ENCODE measurements around the gene GIT2.

GIT2 gene

DNA sequence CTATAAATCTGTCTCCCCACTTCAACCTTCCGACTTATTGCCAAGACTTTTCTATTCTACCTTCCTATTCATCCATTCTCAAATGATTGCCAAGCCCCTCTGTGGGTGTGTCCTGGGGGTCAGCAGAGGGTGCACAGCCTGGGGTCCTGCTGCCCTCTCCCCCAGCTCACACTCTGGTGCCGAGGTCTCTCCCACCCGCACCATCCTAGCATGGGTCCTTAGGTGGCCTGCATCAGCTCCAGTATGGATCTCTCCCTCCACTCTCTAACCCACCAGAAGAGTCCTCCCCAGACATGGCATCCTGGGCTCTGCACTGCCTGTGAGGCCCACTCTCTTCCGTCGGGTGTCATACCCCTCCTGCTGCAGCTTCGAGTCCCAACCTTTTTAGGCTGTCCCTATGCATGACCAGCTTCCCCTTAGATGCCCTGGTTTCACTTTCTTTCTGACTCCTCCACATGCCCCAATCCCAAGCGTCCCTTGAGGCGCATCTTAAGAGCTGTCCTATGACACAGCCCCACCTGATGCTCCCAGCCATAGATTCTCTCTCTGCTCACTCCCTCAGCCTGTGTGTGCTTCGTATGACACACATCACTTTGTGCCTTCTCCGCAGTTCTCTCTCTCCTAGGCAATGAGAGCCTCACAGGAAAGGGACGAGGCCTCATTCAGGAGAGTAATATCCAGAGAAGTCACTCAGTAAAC lies 43.9 kb downstream of the GIT2 start:
- H3K4me2 ChIP-seq (ENCODE audit: low read depth, low read length), result no peak overlapping the region
- DNase-seq, result no peak
- no peaks in the 10 kb centered on the region for H3K9me2 ChIP-seq (replicated peaks; ENCODE audit: insufficient read depth, low read length)
- no peak overlapping the region for H2AFZ ChIP-seq (ENCODE audit: low read length)
- H3K79me2 ChIP-seq (ENCODE audit: low read length), result no peaks in the 10 kb centered on the region
- H3K9me3 ChIP-seq (replicated peaks; ENCODE audit: insufficient read depth, low read length), result no peaks in the 10 kb centered on the region
- H3K9ac ChIP-seq (ENCODE audit: low read length), result no peak overlapping the region
- no peaks in the 10 kb centered on the region for H3K27me3 ChIP-seq (replicated peaks; ENCODE audit: insufficient read depth, low read length)
- no peaks in the 10 kb centered on the region for H4K20me1 ChIP-seq (ENCODE audit: insufficient read depth, low read length)
- no peak for TF ChIP-seq EZH2 (optimal IDR thresholded peaks at IDR 0.05; ENCODE audit: low read depth, low read length)
- TF ChIP-seq, protein P1, sequence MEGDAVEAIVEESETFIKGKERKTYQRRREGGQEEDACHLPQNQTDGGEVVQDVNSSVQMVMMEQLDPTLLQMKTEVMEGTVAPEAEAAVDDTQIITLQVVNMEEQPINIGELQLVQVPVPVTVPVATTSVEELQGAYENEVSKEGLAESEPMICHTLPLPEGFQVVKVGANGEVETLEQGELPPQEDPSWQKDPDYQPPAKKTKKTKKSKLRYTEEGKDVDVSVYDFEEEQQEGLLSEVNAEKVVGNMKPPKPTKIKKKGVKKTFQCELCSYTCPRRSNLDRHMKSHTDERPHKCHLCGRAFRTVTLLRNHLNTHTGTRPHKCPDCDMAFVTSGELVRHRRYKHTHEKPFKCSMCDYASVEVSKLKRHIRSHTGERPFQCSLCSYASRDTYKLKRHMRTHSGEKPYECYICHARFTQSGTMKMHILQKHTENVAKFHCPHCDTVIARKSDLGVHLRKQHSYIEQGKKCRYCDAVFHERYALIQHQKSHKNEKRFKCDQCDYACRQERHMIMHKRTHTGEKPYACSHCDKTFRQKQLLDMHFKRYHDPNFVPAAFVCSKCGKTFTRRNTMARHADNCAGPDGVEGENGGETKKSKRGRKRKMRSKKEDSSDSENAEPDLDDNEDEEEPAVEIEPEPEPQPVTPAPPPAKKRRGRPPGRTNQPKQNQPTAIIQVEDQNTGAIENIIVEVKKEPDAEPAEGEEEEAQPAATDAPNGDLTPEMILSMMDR (IDR thresholded peaks at IDR 0.05; ENCODE audit: low read length), result no peak
- TF ChIP-seq EZH2phosphoT487 (IDR thresholded peaks at IDR 0.05; ENCODE audit: low read length), result no peak
- no peaks in the 10 kb centered on the region for H3K36me3 ChIP-seq (replicated peaks; ENCODE audit: insufficient read depth, low read length)
- no peak overlapping the region for H3K27ac ChIP-seq (ENCODE audit: low read length)
- H3K4me1 ChIP-seq (ENCODE audit: low read length), result no peaks in the 10 kb centered on the region
- H3F3A ChIP-seq (ENCODE audit: insufficient read depth, low read length), result no peaks in the 10 kb centered on the region
- no peak overlapping the region for H3K4me3 ChIP-seq (ENCODE audit: low read length)

DNA sequence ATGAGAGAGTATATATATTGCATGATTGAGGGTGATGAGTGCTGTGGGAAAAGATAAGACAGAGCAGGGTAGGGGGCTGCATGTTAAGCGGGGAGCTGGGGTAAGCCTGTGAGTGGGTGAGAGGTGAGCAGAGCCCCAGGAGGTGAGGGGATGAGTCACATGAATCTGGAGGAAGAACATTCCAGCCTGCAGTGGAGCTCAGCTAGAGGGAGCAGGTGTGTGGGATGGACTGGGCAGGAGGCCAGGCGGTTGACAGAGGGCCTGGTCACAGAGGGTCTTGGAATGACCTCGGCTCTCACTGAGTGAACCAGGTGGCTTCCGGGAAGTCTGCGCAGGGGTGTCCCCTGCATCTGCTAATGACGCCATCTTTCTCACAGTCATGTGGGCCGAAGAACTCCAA lies 44.4 kb downstream of the GIT2 start:
- H3K9me2 ChIP-seq (replicated peaks; ENCODE audit: insufficient read depth, low read length), result no peaks in the 10 kb centered on the region
- no peak overlapping the region for H3K27ac ChIP-seq (ENCODE audit: low read length)
- H3F3A ChIP-seq (ENCODE audit: insufficient read depth, low read length), result no peaks in the 10 kb centered on the region
- no peak overlapping the region for H3K4me2 ChIP-seq (ENCODE audit: low read depth, low read length)
- H3K9me3 ChIP-seq (replicated peaks; ENCODE audit: insufficient read depth, low read length), result no peaks in the 10 kb centered on the region
- TF ChIP-seq EZH2 (optimal IDR thresholded peaks at IDR 0.05; ENCODE audit: low read depth, low read length) (no peak), EZH2phosphoT487 (IDR thresholded peaks at IDR 0.05; ENCODE audit: low read length) (no peak)
- TF ChIP-seq, protein P1 (IDR thresholded peaks at IDR 0.05; ENCODE audit: low read length), result no peak
- no peak overlapping the region for H3K9ac ChIP-seq (ENCODE audit: low read length)
- H3K4me3 ChIP-seq (ENCODE audit: low read length), result no peak overlapping the region
- no peaks in the 10 kb centered on the region for H3K79me2 ChIP-seq (ENCODE audit: low read length)
- no peaks in the 10 kb centered on the region for H4K20me1 ChIP-seq (ENCODE audit: insufficient read depth, low read length)
- no peaks in the 10 kb centered on the region for H3K27me3 ChIP-seq (replicated peaks; ENCODE audit: insufficient read depth, low read length)
- H3K36me3 ChIP-seq (replicated peaks; ENCODE audit: insufficient read depth, low read length), result no peaks in the 10 kb centered on the region
- DNase-seq, result no peak
- H3K4me1 ChIP-seq (ENCODE audit: low read length), result no peaks in the 10 kb centered on the region
- no peak overlapping the region for H2AFZ ChIP-seq (ENCODE audit: low read length)

DNA sequence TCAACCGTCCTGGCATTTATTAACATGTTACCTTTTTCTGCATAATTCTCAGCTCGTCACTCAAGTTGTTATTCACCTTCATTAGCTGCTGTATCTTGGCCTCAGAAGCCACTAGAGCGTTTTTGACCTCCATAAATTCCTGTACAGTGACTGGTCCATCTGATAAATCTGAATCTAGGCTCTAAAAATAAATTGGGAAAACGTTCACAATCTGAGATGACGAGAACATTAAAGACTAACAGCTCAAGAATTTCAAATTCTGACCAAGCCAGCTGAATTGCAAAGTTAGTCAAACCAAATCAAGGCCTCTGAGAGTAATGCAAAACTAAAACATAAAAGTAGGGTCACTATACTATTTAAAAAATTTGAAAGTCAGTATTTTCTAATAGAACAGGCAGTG lies 45.0 kb downstream of the GIT2 start:
- H3K79me2 ChIP-seq (ENCODE audit: low read length), result no peaks in the 10 kb centered on the region
- no peaks in the 10 kb centered on the region for H3F3A ChIP-seq (ENCODE audit: insufficient read depth, low read length)
- H3K9me2 ChIP-seq (replicated peaks; ENCODE audit: insufficient read depth, low read length), result no peaks in the 10 kb centered on the region
- H3K27ac ChIP-seq (ENCODE audit: low read length), result no peak overlapping the region
- H3K4me1 ChIP-seq (ENCODE audit: low read length), result no peaks in the 10 kb centered on the region
- no peaks in the 10 kb centered on the region for H3K9me3 ChIP-seq (replicated peaks; ENCODE audit: insufficient read depth, low read length)
- H4K20me1 ChIP-seq (ENCODE audit: insufficient read depth, low read length), result no peaks in the 10 kb centered on the region
- no peak overlapping the region for H3K4me3 ChIP-seq (ENCODE audit: low read length)
- no peaks in the 10 kb centered on the region for H3K36me3 ChIP-seq (replicated peaks; ENCODE audit: insufficient read depth, low read length)
- H2AFZ ChIP-seq (ENCODE audit: low read length), result no peak overlapping the region
- H3K9ac ChIP-seq (ENCODE audit: low read length), result no peak overlapping the region
- no peak for TF ChIP-seq EZH2 (optimal IDR thresholded peaks at IDR 0.05; ENCODE audit: low read depth, low read length)
- TF ChIP-seq, protein P1 (IDR thresholded peaks at IDR 0.05; ENCODE audit: low read length), result no peak
- no peak for TF ChIP-seq EZH2phosphoT487 (IDR thresholded peaks at IDR 0.05; ENCODE audit: low read length)
- no peak overlapping the region for H3K4me2 ChIP-seq (ENCODE audit: low read depth, low read length)
- no peak for DNase-seq
- H3K27me3 ChIP-seq (replicated peaks; ENCODE audit: insufficient read depth, low read length), result no peaks in the 10 kb centered on the region

Data from MM.1S (cell line).